Neuronal stem cell (in vitro differentiated cells): ENCODE measurements around the gene PHAF1.

Source experiments
- DNase-seq: peaks from one replicate; pipeline ENCODE4 v3.0.0-alpha.2; 2013; ENCODE audit warnings: low spot score
- H2AFZ ChIP-seq: one replicate; pipeline ENCODE4 v1.6.1; 2013; ENCODE audit warnings: mild to moderate bottlenecking, low read length, inconsistent platforms
- H2AK5ac ChIP-seq: 2 replicates; pipeline ENCODE4 v1.6.1; 2013; ENCODE audit warnings: low read depth, mild to moderate bottlenecking, inconsistent platforms, low read length, moderate library complexity, mixed read lengths
- H2BK120ac ChIP-seq: 2 replicates; pipeline ENCODE4 v1.6.1; 2013; ENCODE audit warnings: low read depth, mild to moderate bottlenecking, inconsistent platforms, low read length, moderate library complexity, mixed read lengths
- H2BK12ac ChIP-seq: one replicate; pipeline ENCODE4 v1.6.1; 2013; ENCODE audit warnings: low read length, inconsistent platforms
- H2BK15ac ChIP-seq: 2 replicates; pipeline ENCODE4 v1.6.1; 2013; ENCODE audit warnings: mild to moderate bottlenecking, low read length, inconsistent platforms, mixed read lengths
- H2BK5ac ChIP-seq: one replicate; pipeline ENCODE4 v1.6.1; 2013; ENCODE audit warnings: inconsistent platforms, mild to moderate bottlenecking, low read length, moderate library complexity
- H3K14ac ChIP-seq: one replicate; pipeline ENCODE4 v1.6.1; 2013; ENCODE audit warnings: low read length, inconsistent platforms
- H3K18ac ChIP-seq: 2 replicates; pipeline ENCODE4 v1.6.1; 2013; ENCODE audit warnings: low read length, inconsistent platforms
- H3K23ac ChIP-seq: 2 replicates; pipeline ENCODE4 v1.6.1; 2013; ENCODE audit warnings: low read depth, mild to moderate bottlenecking, mixed read lengths, low read length, inconsistent platforms; ENCODE audit not compliant: poor library complexity
- H3K27ac ChIP-seq: replicated peaks from 3 replicates; pipeline ENCODE4 v1.5.1; 2013; ENCODE audit warnings: low read length, inconsistent platforms
- H3K27me3 ChIP-seq, 3 experiments: 2 replicates each; pipeline ENCODE4 v1.6.1; 2013; ENCODE audit warnings: low read length in 3 of 3, mild to moderate bottlenecking in 2 of 3, inconsistent platforms in 1 of 3, low read depth in 1 of 3, mixed read lengths in 1 of 3, moderate library complexity in 1 of 3; ENCODE audit not compliant: control insufficient read depth in 3 of 3, insufficient read depth in 3 of 3
- H3K36me3 ChIP-seq, 2 donors: replicated peaks in 1 of 2; 2 replicates each; pipeline ENCODE4 v1.6.1; 2013; ENCODE audit warnings: low read length in 2 of 2; ENCODE audit not compliant: control insufficient read depth in 2 of 2, insufficient read depth in 2 of 2
- H3K4ac ChIP-seq: 2 replicates; pipeline ENCODE4 v1.6.1; 2013; ENCODE audit warnings: inconsistent platforms, mild to moderate bottlenecking, low read length, moderate library complexity
- H3K4me1 ChIP-seq, 2 donors: 1 replicate in 1 of 2; 2 replicates in 1 of 2; pipeline ENCODE4 v1.6.1; 2013; ENCODE audit warnings: low read length in 2 of 2, low read depth in 1 of 2; ENCODE audit not compliant: control insufficient read depth in 2 of 2, insufficient read depth in 1 of 2
- H3K4me2 ChIP-seq: one replicate; pipeline ENCODE4 v1.6.1; 2013; ENCODE audit warnings: mild to moderate bottlenecking, low read length, inconsistent platforms; ENCODE audit not compliant: insufficient read depth, poor library complexity, severe bottlenecking
- H3K4me3 ChIP-seq, 2 donors: 2 replicates each; pipeline ENCODE4 v1.5.1; 2013; ENCODE audit warnings: low read length in 2 of 2, mild to moderate bottlenecking in 2 of 2, inconsistent platforms in 1 of 2, moderate library complexity in 1 of 2
- H3K79me1 ChIP-seq: one replicate; pipeline ENCODE4 v1.6.1; 2013; ENCODE audit warnings: low read depth, mild to moderate bottlenecking, inconsistent platforms, low read length, moderate library complexity
- H3K9ac ChIP-seq: one replicate; pipeline ENCODE4 v1.6.1; 2013; ENCODE audit warnings: mild to moderate bottlenecking, low read depth, low read length, inconsistent platforms; ENCODE audit not compliant: poor library complexity
- H3K9me3 ChIP-seq, 2 donors: replicated peaks in 1 of 2; 2 replicates each; pipeline versions ENCODE3 to v1.6.1; 2013; ENCODE audit warnings: low read length in 2 of 2, mild to moderate bottlenecking in 2 of 2, inconsistent platforms in 1 of 2, low read depth in 1 of 2, mixed read lengths in 1 of 2, moderate library complexity in 1 of 2; ENCODE audit not compliant: control insufficient read depth in 2 of 2, insufficient read depth in 1 of 2
- H4K8ac ChIP-seq: one replicate; pipeline ENCODE4 v1.6.1; 2013; ENCODE audit warnings: low read depth, mild to moderate bottlenecking, inconsistent platforms, low read length, moderate library complexity
- H4K91ac ChIP-seq: one replicate; pipeline ENCODE4 v1.6.1; 2013; ENCODE audit warnings: low read length, low read depth, mild to moderate bottlenecking, inconsistent platforms; ENCODE audit not compliant: poor library complexity
- WGBS, 2 donors: extraction: QIAGEN DNeasy Blood & Tissue Kit; methylation state at CpG; one replicate each; pipeline ENCODE4 v1.1.7; 2013; ENCODE audit warnings: missing lambda C conversion rate in 2 of 2, mixed read lengths in 1 of 2; ENCODE audit not compliant: insufficient read length in 2 of 2, insufficient replicate concordance in 1 of 2; ENCODE audit errors: extremely low coverage in 2 of 2; 5-methylcytosine and 5-hydroxymethylcytosine counted together

PHAF1 gene

DNA sequence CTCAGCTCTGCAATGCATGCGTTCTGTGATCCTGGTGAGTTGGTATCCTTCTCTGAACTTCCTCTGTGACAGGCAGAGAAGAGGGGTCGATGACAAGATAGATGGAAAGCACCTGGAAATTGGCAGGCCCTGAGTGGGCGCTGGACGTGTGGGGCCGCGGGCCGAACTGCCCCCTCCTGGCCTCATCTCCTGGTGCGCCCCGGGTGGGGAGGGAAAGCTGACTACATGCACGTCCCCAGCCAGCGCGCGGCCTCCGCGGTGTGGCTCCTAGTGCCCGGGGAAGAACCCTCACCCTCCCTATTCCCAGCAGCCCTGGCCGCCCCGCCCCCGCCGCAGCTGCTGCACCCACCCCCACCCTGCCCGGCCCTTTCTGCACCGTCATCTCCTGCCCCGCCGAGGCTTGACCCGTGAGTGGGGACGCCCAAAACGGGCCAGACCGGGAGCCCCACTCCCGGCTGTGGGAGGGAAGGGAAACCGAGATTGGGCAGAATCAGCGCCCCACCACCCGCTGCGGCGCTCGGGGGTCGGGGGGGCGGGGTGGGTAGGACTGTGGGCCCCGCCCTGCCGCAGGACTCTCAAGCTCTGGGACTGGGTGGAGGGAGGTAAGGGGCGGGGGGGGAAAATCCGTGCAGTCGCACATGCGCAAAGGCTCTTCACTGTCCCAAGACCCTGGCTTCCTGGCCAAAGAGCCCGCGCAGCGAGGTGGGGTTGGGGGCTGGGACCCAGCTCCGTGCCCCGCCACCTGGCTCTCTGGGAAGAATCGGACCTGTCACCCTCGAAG is 60.6 kb downstream of the PHAF1 start, which contains the start of gene NOL3:
Gene NOL3, plus strand, starts transcription at position 371 of the 781 bp plus-strand sequence.
- H3K9ac ChIP-seq: peak within 1 kb of the TSS; percentile 88
- no peak within 1 kb of the TSS for H4K91ac ChIP-seq
- peak within 1 kb of the TSS; percentile 54 to 72 for H3K4me3 ChIP-seq
- peak within 1 kb of the TSS; percentile 32 for H2BK5ac ChIP-seq
- H3K27me3 ChIP-seq: peaks cover 44 to 94% (median 50%) of the 10 kb centered on the region in 3 experiments
- no peaks in the 10 kb centered on the region for H3K79me1 ChIP-seq
- no peak within 1 kb of the TSS for H3K27ac ChIP-seq
- peaks cover 17 to 22% of the 10 kb centered on the region in 2 donors for H3K4me1 ChIP-seq
- H2AFZ ChIP-seq: peak within 1 kb of the TSS; percentile 87
- H2BK120ac ChIP-seq: peak within 1 kb of the TSS; percentile 83
- peak within 1 kb of the TSS; percentile 94 for H3K18ac ChIP-seq
- H3K9me3 ChIP-seq: peaks cover 0 to 1% of the 10 kb centered on the region in 2 donors
- H3K4ac ChIP-seq: no peak within 1 kb of the TSS
- H3K23ac ChIP-seq: peak within 1 kb of the TSS; percentile 86
- H2BK12ac ChIP-seq: peak within 1 kb of the TSS; percentile 87
- H3K14ac ChIP-seq: peak within 1 kb of the TSS; percentile 90
- H2BK15ac ChIP-seq: peak within 1 kb of the TSS; percentile 82
- no peaks in the 10 kb centered on the region for H3K36me3 ChIP-seq
- no peak for DNase-seq
- H4K8ac ChIP-seq: peak within 1 kb of the TSS; percentile 77
- no CpG with 5 or more reads among the region's 50 CpGs for WGBS, 2 donors
- H2AK5ac ChIP-seq: peak within 1 kb of the TSS; percentile 71
- peak within 1 kb of the TSS; percentile 81 for H3K4me2 ChIP-seq

DNA sequence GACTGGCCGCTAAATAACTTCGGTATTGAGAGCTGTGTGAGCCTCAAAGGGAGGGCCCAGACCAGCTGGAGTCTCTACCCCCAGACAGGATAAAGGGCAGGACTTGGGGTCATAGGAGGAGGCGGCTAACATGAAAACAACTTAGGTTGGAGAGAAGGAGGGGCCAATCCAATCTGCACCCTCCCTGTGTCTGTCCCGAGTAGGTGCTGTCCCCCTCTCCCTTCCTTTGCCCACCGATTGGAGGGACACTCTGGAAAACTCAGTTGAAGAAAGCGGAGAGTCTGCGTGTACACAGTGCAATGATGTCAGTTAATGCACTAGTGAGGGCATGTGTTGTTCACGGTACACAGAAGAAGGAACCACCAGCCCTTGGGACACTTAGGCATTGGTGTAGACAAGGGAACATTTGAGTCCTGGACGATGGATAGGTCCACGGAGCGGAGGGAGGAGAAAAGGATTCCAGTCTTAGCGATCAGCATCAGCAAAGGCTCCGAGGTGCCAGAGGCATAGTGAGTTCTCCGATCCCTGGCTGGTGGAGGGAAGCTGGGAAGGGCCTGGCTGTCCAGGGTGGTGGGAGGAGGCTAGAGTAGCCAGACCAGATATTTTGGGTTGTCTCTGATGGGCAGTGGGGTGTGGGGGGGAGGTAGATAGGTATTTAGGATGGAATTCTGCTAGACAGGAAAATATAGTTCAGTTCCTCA is 61.4 kb downstream of the PHAF1 start:
- Histone ChIP-seq H3K4me3 (peak overlapping the region; percentile 36 to 54), H3K27ac (no peak overlapping the region)

DNA sequence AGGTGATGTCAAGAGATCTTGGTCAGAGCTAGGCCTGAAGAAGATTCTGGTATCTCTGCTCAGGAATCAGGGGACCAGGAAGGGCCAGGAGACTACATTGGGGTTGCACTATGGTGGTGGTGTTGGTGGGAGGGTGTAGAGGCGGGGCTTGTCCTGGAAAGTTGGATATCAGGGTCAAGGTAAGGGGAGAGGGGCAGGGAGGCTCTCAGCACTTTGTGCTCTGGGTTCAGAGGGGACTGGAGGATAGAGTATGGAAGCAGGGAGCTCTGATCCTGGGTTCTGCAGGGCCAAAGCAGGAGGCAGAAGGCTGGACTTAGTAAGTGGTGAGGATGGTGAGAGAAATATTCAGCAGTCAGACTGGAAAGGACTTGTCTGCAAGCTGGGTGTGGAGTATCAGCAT is 63.6 kb downstream of the PHAF1 start:
- Histone ChIP-seq H3K4me2 (no peak overlapping the region), H3K9me3 (no peaks in the 10 kb centered on the region), H3K36me3 (peaks cover 2 to 6% of the 10 kb centered on the region in 2 donors), H3K79me1 (no peaks in the 10 kb centered on the region), H3K27me3 (peaks cover 20 to 93% (median 21%) of the 10 kb centered on the region in 3 experiments), H3K23ac (no peak overlapping the region), H2BK120ac (no peak overlapping the region), H2BK12ac (no peak overlapping the region), H3K27ac (no peak overlapping the region), H3K4me1 (peaks cover 17 to 25% of the 10 kb centered on the region in 2 donors), H2BK5ac (no peak overlapping the region), H3K9ac (no peak overlapping the region), H3K14ac (no peak overlapping the region), H2AFZ (peak overlapping the region; percentile 94), H2AK5ac (no peak overlapping the region), H4K8ac (no peak overlapping the region), H3K4ac (no peak overlapping the region), H2BK15ac (no peak overlapping the region), H4K91ac (no peak overlapping the region), H3K4me3 (peak overlapping the region; percentile 23 to 45), H3K18ac (no peak overlapping the region)
- no CpG with 5 or more reads among the region's 1 CpG for WGBS, 2 donors
- DNase-seq: no peak

More for the DNA sequence above, 61.4 kb downstream of the PHAF1 start:
- Histone ChIP-seq H3K79me1 (no peaks in the 10 kb centered on the region), H3K4ac (no peak overlapping the region), H4K91ac (no peak overlapping the region), H2AK5ac (no peak overlapping the region), H2BK15ac (no peak overlapping the region), H3K9me3 (no peaks in the 10 kb centered on the region), H3K14ac (no peak overlapping the region), H2AFZ (peak overlapping the region; percentile 87), H3K4me2 (peak overlapping the region; percentile 81), H2BK12ac (no peak overlapping the region), H3K23ac (no peak overlapping the region), H3K9ac (no peak overlapping the region), H3K36me3 (peaks cover 0 to 2% of the 10 kb centered on the region in 2 donors), H3K4me1 (peaks cover 17 to 22% of the 10 kb centered on the region in 2 donors), H3K18ac (peak overlapping the region; percentile 20), H2BK120ac (no peak overlapping the region), H2BK5ac (no peak overlapping the region), H3K27me3 (peaks cover 38 to 93% (median 43%) of the 10 kb centered on the region in 3 experiments), H4K8ac (no peak overlapping the region)
- no peak for DNase-seq
- WGBS, 2 donors: no CpG with 5 or more reads among the region's 14 CpGs
